ENCODE results near the gene CTBP2. TPM values are rescaled to one million over a fixed set of nuclear protein-coding genes. Genes with fewer than 3 reads are reported as not detected.

CTBP2 gene
- total RNA-seq, 2 donors from 2014 or later, result 26.0 to 36.0 TPM

GRCh38 chr10:124974131-124974530 lies 186.2 kb downstream of the CTBP2 start:
- TF ChIP-seq CTCF (IDR thresholded peaks at IDR 0.05), result no peak
- Histone ChIP-seq H3K36me3 (peaks cover 22% of the 10 kb centered on the region), H3K27ac (no peak overlapping the region), H3K4me1 (peaks cover 0 to 34% of the 10 kb centered on the region in 2 donors), H3K9me3 (no peaks in the 10 kb centered on the region), H3K27me3 (no peaks in the 10 kb centered on the region), H3K4me3 (no peak overlapping the region)
- DNase-seq (ENCODE audit: low spot score), result no peak

DNA sequence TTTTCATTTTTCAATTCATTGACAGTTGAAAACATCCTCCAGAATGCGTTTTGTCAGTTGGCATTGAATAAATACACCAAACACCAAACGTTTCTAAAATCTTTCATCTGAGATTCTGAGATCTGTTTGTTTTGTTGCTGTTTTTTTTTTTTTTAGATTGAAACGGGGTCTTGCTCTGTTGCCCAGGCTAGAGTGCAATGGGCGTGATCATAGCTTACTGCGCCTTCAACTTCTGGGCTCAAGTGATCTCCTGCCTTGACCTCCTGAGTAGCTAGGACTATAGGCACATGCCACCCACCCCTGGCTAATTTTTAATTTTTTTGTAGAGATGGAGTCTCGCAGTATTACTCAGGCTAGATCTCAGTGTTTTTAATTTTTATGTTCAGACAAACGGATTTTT lies 187.7 kb downstream of the CTBP2 start:
- TF ChIP-seq CTCF (IDR thresholded peaks at IDR 0.05), result no peak
- H3K36me3 ChIP-seq, result peaks cover 22% of the 10 kb centered on the region
- no peaks in the 10 kb centered on the region for H3K27me3 ChIP-seq
- H3K9me3 ChIP-seq, result no peaks in the 10 kb centered on the region
- peaks cover 0 to 35% of the 10 kb centered on the region in 2 donors for H3K4me1 ChIP-seq
- DNase-seq (ENCODE audit: low spot score), result no peak
- no peak overlapping the region for H3K4me3 ChIP-seq
- no peak overlapping the region for H3K27ac ChIP-seq

- peaks cover 22% of the 10 kb centered on the region for H3K36me3 ChIP-seq
- peak overlapping the region; percentile 36 to 44 for H3K27ac ChIP-seq
- no peak for TF ChIP-seq CTCF (IDR thresholded peaks at IDR 0.05)
- H3K27me3 ChIP-seq, result no peaks in the 10 kb centered on the region
- no peaks in the 10 kb centered on the region for H3K9me3 ChIP-seq
- H3K4me3 ChIP-seq, result no peak overlapping the region
- DNase-seq (ENCODE audit: low spot score), result no peak
- peaks cover 0 to 34% of the 10 kb centered on the region in 2 donors for H3K4me1 ChIP-seq
These were observed 189.1 kb downstream of the CTBP2 start for GRCh38 chr10:124971276-124971675.

DNA sequence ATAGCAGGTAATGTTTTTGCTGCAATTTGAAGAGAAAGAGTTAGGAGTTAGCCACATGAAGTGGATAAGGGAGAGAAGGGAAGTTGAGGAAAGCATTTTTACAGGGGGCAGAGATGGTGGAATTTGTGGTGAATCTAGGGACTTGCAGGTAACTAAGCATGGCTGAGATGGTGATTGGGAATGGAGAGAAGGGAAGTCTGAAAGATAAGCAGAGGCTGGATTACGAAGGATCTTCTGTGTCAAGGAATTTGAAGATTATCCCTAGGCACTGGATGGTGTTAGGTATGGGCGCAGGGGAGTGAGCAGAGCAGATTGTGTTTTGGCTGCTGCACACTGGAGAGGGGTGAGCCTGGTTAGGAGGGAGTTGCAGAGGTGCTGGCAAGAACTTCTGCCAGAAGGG lies 193.1 kb downstream of the CTBP2 start:
- H3K4me1 ChIP-seq, result peaks cover 0 to 37% of the 10 kb centered on the region in 2 donors
- no peaks in the 10 kb centered on the region for H3K27me3 ChIP-seq
- no peaks in the 10 kb centered on the region for H3K9me3 ChIP-seq
- DNase-seq (ENCODE audit: low spot score), result no peak
- TF ChIP-seq CTCF (IDR thresholded peaks at IDR 0.05), result no peak
- no peak overlapping the region for H3K4me3 ChIP-seq
- no peak overlapping the region for H3K27ac ChIP-seq
- H3K36me3 ChIP-seq, result no peaks in the 10 kb centered on the region

DNA sequence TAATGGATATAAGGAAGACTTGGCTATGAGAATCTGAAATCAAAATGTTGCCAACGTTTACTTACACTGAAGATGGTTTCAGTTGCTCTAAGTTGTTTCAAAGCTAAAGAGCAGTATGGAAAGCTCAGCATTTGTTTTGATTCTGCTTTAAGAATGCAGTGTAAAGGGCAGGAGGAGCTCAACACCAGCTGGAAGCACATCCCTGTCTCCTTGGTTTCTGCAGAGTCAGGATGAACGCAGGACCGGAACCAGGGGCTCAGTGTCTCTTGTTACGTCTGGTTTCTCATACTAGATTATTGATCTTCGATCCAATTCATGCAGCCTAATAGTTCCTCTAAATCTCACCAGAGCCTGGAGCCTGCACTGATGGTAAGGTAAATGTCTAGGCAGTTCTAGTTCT lies 194.4 kb downstream of the CTBP2 start:
- no peak for TF ChIP-seq CTCF (IDR thresholded peaks at IDR 0.05)
- DNase-seq (ENCODE audit: low spot score), result no peak
- Histone ChIP-seq H3K27me3 (no peaks in the 10 kb centered on the region), H3K9me3 (no peaks in the 10 kb centered on the region), H3K36me3 (no peaks in the 10 kb centered on the region), H3K27ac (no peak overlapping the region), H3K4me1 (peaks cover 0 to 40% of the 10 kb centered on the region in 2 donors), H3K4me3 (no peak overlapping the region)
